T-helper 1 cell treated with Interleukin-12 subunit alpha and Interleukin-12 subunit beta and Interleukin-4 antibody, amounts not matched to agents 30 μg/mL and 1 μg/mL, for 36 hours (primary cell): ENCODE data around the gene SLC49A3.

ENCODE experiments used
- H3K27ac Mint-ChIP-seq: one replicate; pipeline ENCODE4 v1.8.0; 2021; ENCODE audit warnings: mild to moderate bottlenecking, mixed read lengths
- H3K27me3 Mint-ChIP-seq: one replicate; pipeline ENCODE4 v1.8.0; 2021; ENCODE audit warnings: low read depth, mixed read lengths
- H3K36me3 Mint-ChIP-seq: one replicate; pipeline ENCODE4 v1.8.0; 2021; ENCODE audit warnings: low read depth, mixed read lengths
- H3K4me1 Mint-ChIP-seq: one replicate; pipeline ENCODE4 v1.8.0; 2021; ENCODE audit warnings: low read depth, mixed read lengths
- H3K4me3 Mint-ChIP-seq: one replicate; pipeline ENCODE4 v1.8.0; 2021; ENCODE audit warnings: mild to moderate bottlenecking, moderate library complexity, mixed read lengths
- H3K9me3 Mint-ChIP-seq: one replicate; pipeline ENCODE4 v1.8.0; 2021; ENCODE audit warnings: mixed read lengths

Gene SLC49A3

DNA sequence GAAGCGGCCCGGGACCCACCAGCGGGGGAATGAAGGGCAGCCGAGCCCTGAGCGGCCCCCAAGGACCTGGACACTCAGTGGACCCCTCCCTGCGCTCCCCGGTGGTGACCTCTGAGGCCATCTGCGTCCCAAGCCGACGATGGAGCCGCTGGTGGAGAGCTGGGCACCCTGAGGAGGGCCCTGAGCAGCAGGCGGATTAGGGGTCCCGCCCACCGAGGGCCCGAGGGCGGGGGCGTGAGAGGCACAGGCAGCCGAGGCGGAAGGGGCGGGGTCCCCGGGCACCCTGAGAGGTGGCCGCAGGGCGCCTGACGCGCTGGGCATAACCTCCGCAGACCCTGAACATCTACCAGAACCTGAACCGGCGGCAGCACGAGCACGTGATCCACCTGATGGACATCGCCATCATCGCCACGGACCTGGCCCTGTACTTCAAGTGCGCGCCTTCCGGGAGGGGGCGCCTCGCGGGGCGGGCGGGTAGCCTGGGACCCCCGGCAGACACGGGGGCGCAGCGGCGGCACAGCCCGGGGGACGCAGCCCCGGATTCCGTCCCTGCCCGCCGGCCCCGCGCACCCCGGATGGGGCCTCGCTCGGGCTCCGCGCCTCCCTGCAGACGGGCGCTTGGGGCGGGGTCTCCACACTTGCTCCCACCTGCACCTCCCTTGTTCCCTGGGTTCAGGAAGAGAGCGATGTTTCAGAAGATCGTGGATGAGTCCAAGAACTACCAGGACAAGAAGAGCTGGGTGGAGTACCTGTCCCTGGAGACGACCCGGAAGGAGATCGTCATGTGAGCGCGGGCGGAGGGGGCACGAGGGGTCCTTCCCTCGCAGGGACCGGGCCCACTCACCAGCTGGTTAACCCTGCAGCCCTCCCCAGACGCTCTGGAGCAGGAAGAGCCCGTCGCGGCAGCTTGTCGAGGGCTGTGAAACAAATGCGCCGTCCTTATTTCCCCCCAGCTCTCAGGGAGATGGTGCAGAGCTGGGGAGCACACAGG, 25.2 kb downstream of the SLC49A3 start:
- Mint-ChIP-seq H3K27me3 (no peaks in the 10 kb centered on the region), H3K4me1 (peaks cover 4% of the 10 kb centered on the region), H3K4me3 (peak overlapping the region; percentile 82), H3K9me3 (peaks cover 10% of the 10 kb centered on the region), H3K27ac (peak overlapping the region; percentile 82), H3K36me3 (peaks cover 6% of the 10 kb centered on the region)

DNA sequence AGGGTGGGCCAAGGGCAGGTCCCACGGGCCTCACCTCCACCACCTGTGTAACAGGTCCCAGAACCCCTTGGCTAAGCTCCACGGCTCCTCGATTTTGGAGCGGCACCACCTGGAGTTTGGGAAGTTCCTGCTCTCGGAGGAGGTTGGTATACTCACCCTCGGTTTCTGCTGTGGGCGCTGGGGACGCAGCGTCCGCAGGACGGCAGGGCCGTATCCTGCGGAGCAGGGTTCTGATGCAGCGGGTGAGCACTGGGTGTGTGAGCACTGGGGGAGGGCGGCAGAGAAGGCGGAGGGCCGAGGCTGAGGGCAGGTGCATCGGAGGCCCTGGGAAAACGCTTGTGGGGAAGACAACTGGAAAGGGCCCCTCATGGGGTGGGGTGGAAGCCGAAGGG, 25.9 kb downstream of the SLC49A3 start:
- peak overlapping the region; percentile 57 for H3K27ac Mint-ChIP-seq
- H3K36me3 Mint-ChIP-seq, result peaks cover 6% of the 10 kb centered on the region
- H3K27me3 Mint-ChIP-seq, result no peaks in the 10 kb centered on the region
- H3K4me3 Mint-ChIP-seq, result peak overlapping the region; percentile 79
- H3K4me1 Mint-ChIP-seq, result peaks cover 4% of the 10 kb centered on the region
- peaks cover 10% of the 10 kb centered on the region for H3K9me3 Mint-ChIP-seq

DNA sequence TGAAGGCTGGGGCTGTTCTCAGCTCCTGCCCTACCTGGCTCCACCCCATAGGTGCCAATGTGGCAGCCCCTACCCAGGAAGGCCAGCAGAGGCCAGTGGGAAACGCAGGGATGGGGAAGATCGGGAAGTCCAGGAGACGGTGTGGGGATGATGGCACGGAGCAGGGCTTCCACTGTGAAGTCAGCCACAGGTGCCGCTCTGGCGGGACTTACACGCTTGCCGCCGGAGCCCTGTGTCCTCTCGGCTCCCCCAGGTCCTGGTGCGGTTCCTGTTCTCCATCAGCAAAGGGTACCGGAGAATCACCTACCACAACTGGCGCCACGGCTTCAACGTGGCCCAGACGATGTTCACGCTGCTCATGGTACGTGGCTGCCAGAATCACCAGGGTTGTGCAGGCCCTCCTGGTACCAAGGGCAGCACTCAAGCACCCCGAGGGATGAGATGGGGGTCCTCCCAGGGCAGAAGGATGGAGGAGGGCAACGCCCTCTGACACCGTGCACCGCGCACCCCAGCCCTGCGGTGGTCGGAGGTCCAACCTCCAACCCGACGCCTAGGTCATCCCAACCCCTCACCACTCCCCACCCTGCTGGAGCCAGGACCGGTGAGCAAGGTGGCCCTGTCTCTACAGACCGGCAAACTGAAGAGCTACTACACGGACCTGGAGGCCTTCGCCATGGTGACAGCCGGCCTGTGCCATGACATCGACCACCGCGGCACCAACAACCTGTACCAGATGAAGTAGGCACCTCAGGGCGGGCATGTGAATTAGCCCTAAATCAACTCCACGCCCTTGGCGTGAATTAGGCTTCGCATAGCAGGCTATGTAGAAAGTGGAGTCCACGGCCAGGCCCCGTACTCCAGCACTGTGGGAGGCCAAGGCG, 26.8 kb downstream of the SLC49A3 start:
- peaks cover 6% of the 10 kb centered on the region for H3K36me3 Mint-ChIP-seq
- no peaks in the 10 kb centered on the region for H3K27me3 Mint-ChIP-seq
- H3K4me1 Mint-ChIP-seq, result peaks cover 4% of the 10 kb centered on the region
- H3K27ac Mint-ChIP-seq, result peak overlapping the region; percentile 6
- peak overlapping the region; percentile 79 for H3K4me3 Mint-ChIP-seq
- peaks cover 10% of the 10 kb centered on the region for H3K9me3 Mint-ChIP-seq

DNA sequence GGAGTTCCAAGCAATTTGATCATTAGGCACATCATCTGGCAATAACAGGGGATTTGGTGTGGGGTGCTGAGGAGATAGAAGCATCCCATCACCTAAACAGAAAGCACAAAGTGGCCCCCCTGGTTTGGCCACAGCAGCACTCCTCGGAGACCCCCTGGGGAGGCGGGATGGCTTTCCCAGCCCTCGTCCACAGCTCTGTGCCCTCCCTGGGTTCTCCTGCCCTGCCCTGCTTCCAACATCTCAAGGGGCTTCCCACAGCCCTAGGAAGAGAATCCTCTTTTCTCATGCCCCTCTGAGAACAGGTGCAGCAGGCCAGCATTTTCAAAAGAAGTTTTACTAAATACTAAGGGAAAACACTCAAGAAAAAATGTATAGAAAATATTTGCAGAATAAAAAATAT, 27.7 kb downstream of the SLC49A3 start:
- Mint-ChIP-seq H3K27ac (no peak overlapping the region), H3K4me1 (peaks cover 4% of the 10 kb centered on the region), H3K4me3 (no peak overlapping the region)

DNA sequence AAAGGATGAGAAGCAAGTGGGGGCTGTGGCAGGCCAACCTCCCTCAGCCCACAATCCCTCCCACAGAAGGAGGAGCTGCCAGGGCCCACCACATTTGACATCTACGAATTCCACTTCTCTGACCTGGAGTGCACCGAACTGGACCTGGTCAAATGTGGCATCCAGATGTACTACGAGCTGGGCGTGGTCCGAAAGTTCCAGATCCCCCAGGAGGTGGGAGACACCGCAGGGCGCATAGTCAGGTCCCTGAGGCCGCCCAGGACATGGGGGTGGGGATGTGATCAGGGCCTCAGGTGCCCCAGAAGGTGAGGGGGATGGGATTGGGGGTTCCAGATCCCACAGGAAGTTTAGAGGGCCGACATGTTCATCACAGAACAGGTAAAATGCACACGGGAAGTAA, 28.6 kb downstream of the SLC49A3 start:
- H3K9me3 Mint-ChIP-seq, result peaks cover 10% of the 10 kb centered on the region
- peak overlapping the region; percentile 43 for H3K4me3 Mint-ChIP-seq
- no peak overlapping the region for H3K27ac Mint-ChIP-seq
- peaks cover 4% of the 10 kb centered on the region for H3K4me1 Mint-ChIP-seq
- H3K36me3 Mint-ChIP-seq, result peaks cover 6% of the 10 kb centered on the region
- H3K27me3 Mint-ChIP-seq, result no peaks in the 10 kb centered on the region

More for the DNA sequence above, 27.7 kb downstream of the SLC49A3 start:
- H3K36me3 Mint-ChIP-seq, result peaks cover 6% of the 10 kb centered on the region
- peaks cover 10% of the 10 kb centered on the region for H3K9me3 Mint-ChIP-seq
- H3K27me3 Mint-ChIP-seq, result no peaks in the 10 kb centered on the region

DNA sequence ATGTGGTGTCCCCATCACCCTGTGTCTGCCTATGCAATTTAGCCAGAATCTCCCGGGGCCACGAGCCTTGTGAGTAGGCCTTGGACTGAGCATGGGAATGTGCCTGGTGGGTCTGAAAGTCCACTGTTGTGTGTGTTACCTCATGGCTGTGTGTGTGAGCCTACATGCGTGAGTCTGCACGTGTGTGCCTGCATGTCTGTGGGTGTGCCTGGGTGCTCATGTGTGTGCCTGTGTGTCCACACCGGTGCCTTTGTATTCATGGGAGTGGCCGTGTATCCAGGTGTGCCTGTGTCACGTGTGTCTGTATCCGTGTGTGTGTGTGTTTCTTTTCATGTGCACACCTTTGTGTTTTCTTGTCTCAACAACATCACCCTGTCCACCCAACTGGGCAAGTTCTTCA, 29.1 kb downstream of the SLC49A3 start:
- Mint-ChIP-seq H3K36me3 (peaks cover 6% of the 10 kb centered on the region), H3K9me3 (peaks cover 10% of the 10 kb centered on the region), H3K4me1 (peaks cover 4% of the 10 kb centered on the region), H3K27me3 (no peaks in the 10 kb centered on the region), H3K4me3 (no peak overlapping the region), H3K27ac (no peak overlapping the region)

DNA sequence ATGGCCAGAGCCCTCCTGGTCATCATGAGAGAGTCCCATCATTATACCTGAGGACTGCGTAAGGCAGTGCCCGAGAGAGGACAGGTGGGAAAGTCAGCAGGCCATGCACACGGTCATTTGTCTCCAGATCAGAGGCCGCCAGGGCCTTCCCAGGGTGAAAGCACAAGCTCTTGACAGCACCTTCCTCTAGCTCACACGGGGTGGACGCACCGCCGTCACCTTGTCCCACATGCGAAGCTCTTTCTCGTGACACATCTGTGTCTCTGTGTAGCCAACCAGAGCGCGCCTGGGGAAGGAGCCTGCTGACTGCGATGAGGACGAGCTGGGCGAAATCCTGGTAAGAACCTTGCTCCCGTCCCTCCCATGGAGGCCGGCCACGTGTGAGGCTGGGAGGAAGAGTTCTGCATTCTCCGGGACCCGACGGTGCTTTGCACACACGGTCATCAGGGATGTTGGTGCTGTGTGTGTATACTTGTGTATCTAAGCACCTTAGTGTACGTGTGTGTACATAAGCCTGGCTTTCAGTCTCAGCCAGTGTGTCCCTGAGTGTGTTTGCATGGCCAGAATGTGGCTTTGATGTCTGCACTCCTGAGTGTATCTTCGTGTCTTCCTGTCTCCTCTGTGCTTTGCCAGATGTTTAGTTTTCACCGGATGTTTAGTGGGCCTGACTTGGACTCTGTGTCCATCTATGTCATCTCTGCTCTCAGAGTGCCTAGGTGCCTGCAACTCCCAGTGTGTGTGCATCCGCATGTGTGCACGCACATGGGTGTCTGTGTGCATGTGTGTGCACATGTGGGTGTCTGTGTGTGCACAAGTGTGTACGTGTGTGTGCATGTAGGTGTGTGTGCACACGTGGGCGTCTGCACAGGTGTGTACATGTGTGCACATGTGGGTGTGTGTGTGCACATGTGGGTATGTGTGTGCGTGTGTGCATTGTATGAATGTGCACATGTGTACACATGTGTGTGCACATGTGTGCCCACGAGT, 30.0 kb downstream of the SLC49A3 start:
- no peaks in the 10 kb centered on the region for H3K27me3 Mint-ChIP-seq
- H3K27ac Mint-ChIP-seq, result no peak overlapping the region
- H3K36me3 Mint-ChIP-seq, result peaks cover 6% of the 10 kb centered on the region
- H3K4me3 Mint-ChIP-seq, result no peak overlapping the region
- H3K9me3 Mint-ChIP-seq, result peaks cover 10% of the 10 kb centered on the region
- peaks cover 2% of the 10 kb centered on the region for H3K4me1 Mint-ChIP-seq

DNA sequence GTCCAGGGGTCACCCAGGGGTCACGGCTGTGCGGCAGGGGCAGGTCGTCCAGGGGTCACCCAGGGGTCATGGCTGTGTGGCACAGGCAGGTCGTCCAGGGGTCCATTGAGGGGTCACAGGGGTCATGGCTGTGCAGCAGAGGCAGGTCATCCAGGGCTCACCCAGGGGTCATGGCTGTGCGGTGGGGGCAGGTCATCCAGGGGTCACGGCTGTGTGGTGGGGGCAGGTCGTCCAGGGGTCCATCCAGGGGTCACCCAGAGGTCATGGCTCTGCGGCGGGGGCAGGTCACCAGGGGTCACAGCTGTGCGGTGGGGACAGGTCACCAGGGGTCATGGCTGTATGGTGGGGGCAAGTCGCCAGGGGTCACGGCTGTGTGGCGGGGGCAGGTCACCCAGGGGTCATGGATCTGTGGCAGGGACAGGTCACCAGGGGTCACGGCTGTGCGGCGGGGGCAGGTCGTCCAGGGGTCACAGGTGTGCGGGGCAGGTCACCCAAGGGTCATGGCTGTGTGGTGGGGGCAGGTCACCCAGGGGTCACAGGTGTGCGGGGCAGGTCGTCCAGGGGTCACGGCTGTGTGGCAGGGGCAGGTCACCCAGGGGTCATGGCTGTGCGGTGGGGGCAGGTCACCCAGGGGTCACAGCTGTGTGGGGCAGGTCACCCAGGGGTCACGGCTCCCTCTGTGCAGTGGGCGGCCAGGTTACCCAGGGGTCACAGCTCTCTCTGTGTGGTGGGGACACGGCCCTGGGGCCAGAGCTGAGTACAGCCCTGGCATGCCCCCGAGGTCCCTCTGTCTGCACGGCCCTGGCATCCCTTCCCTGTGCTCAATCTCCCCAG, 30.9 kb downstream of the SLC49A3 start:
- no peaks in the 10 kb centered on the region for H3K27me3 Mint-ChIP-seq
- H3K4me3 Mint-ChIP-seq, result no peak overlapping the region
- H3K9me3 Mint-ChIP-seq, result peaks cover 10% of the 10 kb centered on the region
- no peak overlapping the region for H3K27ac Mint-ChIP-seq
- H3K4me1 Mint-ChIP-seq, result peaks cover 2% of the 10 kb centered on the region
- H3K36me3 Mint-ChIP-seq, result peaks cover 6% of the 10 kb centered on the region

DNA sequence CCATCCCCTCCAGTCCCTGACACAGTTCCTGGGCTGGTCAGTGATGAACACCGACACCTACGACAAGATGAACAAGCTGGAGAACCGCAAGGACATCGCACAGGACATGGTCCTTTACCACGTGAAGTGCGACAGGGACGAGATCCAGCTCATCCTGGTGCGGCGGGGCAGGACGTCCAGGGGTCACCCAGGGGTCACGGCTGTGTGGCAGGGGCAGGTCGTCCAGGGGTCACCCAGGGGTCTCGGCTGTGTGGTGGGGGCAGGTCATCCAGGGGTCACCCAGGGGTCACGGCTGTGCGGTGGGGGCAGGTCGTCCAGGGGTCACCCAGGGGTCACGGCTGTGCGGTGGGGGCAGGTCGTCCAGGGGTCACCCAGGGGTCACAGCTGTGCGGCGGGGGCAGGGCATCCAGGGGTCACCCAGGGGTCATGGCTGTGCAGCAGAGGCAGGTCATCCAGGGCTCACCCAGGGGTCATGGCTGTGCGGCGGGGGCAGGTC, 31.6 kb downstream of the SLC49A3 start:
- Mint-ChIP-seq H3K4me3 (no peak overlapping the region), H3K36me3 (peaks cover 6% of the 10 kb centered on the region), H3K27me3 (no peaks in the 10 kb centered on the region), H3K27ac (no peak overlapping the region), H3K4me1 (peaks cover 2% of the 10 kb centered on the region), H3K9me3 (peaks cover 10% of the 10 kb centered on the region)

DNA sequence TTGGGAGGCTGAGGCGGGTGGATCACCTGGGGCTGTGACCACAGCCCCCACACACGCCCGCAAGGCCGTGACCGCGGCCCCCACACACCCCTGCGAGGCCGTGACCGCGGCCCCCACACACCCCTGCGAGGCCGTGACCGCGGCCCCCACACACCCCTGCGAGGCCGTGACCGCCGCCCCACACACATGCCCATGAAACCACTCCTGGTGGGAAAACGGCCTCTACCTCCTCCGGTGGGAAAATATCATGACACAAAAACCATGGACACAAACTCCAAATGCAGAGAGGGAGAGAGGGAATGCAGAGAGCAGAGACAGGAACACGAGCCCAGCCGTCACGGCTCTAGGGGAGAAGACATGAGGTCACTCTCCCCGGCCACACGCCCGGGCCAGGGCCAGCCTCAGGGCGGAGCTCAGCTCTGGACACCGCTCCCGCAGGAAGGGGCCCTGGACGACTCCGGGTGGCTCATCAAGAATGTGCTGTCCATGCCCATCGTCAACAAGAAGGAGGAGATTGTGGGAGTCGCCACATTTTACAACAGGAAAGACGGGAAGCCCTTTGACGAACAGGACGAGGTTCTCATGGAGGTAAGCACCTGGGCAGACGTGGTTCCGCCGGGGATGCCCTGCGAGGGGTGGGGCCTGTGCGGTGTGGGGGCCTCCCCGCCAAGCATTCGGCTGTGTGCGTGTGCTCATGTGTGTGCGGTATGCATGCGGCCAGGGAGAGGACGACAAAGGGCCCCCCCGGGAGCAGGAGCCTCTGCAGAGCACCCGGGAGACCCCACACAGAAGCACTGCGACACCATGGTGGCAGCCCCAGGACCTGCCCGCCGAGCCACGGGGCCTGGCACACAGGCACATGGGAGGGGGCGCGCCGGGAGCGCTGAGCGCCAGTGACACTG, 32.3 kb downstream of the SLC49A3 start:
- H3K4me3 Mint-ChIP-seq, result no peak overlapping the region
- peaks cover 2% of the 10 kb centered on the region for H3K4me1 Mint-ChIP-seq
- H3K9me3 Mint-ChIP-seq, result peaks cover 10% of the 10 kb centered on the region
- peaks cover 6% of the 10 kb centered on the region for H3K36me3 Mint-ChIP-seq
- H3K27me3 Mint-ChIP-seq, result no peaks in the 10 kb centered on the region
- H3K27ac Mint-ChIP-seq, result no peak overlapping the region

DNA sequence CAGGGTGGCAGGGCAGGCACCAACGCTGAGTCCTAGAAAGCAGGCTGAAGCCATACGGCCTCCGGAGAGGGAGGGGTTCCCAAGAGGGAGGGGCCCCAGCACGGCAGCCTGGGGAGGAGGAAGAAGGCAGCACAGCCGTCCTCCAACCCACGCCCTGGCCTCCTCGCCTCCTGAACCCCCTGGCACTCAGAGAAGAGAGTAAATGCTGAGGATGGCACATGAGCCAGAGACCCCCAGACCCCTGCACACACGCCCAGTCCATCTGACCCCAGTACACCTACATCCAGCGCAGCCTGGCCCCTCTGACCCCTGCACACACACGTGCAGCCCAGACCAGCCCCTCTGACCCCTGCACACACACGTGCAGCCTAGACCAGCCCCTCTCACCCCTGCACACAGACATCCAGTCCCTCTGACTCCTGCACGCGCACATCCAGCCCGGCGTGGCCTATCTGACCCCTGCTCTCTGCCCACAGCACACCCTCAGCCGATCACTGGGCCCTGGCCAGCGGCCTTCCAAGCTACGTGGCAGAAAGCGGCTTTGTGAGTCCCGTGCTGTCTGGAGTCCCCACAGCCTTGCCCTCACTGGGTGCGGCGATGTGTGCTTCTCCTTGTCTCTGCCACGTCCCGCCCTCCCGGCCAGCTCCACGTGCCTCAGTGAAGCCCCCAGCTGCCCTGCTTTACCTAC, 33.3 kb downstream of the SLC49A3 start:
- Mint-ChIP-seq H3K27me3 (no peaks in the 10 kb centered on the region), H3K4me1 (peaks cover 2% of the 10 kb centered on the region), H3K36me3 (peaks cover 2% of the 10 kb centered on the region), H3K27ac (no peak overlapping the region), H3K9me3 (peaks cover 5% of the 10 kb centered on the region), H3K4me3 (no peak overlapping the region)
